ENCODE results near the gene ARHGAP42.

DNA sequence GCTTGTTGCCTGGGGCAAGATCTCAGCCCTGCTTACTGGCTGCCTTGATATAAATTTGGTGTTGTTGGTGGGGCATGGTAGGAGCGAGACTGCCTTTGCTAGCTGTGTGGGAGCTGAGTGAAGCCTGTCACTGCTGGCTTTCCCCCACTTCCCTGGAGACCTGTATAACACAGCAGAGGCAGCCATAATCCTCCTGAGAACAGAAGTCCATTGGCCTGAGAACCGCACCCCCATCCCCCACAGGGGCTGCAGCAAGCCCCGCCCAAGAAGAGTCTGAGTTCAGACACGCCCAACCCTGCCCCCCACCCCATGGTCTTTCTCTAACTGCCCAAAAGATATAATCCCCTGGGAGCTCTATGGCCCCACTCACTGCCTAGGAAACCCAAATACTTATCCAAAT is 39.2 kb upstream of the ARHGAP42 start:
- no peak for TF ChIP-seq EZH2 (IDR thresholded peaks at IDR 0.05; ENCODE audit: borderline replicate concordance, low read length)
- TF ChIP-seq, protein P1, sequence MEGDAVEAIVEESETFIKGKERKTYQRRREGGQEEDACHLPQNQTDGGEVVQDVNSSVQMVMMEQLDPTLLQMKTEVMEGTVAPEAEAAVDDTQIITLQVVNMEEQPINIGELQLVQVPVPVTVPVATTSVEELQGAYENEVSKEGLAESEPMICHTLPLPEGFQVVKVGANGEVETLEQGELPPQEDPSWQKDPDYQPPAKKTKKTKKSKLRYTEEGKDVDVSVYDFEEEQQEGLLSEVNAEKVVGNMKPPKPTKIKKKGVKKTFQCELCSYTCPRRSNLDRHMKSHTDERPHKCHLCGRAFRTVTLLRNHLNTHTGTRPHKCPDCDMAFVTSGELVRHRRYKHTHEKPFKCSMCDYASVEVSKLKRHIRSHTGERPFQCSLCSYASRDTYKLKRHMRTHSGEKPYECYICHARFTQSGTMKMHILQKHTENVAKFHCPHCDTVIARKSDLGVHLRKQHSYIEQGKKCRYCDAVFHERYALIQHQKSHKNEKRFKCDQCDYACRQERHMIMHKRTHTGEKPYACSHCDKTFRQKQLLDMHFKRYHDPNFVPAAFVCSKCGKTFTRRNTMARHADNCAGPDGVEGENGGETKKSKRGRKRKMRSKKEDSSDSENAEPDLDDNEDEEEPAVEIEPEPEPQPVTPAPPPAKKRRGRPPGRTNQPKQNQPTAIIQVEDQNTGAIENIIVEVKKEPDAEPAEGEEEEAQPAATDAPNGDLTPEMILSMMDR (IDR thresholded peaks at IDR 0.05; ENCODE audit: low read length), result no peak

Data from OCI-LY1 (cell line).